ENCODE measurements around the gene OR4D10. TPM values are rescaled to one million over a fixed set of nuclear protein-coding genes. Genes with fewer than 3 reads are reported as not detected.
"Not testable (repeated sequence)": the region's sequence is repeated elsewhere in the genome, so short reads cannot be mapped to it uniquely, and the experiment has no call there.

OR4D10 gene
- polyA plus RNA-seq, 2 donors: not detected

- not testable (repeated sequence) for H3K27ac ChIP-seq (ENCODE audit: low read depth in 2 of 2, low read length in 1 of 2); H3K9me3 ChIP-seq (ENCODE audit: control insufficient read depth in 2 of 2, insufficient read depth in 1 of 2, low read depth in 1 of 2, low read length in 1 of 2); H3K36me3 ChIP-seq (ENCODE audit: control insufficient read depth in 2 of 2, insufficient read depth in 2 of 2, low read length in 1 of 2); H3K4me1 ChIP-seq (ENCODE audit: control insufficient read depth in 2 of 2, insufficient read depth in 2 of 2, low read length in 1 of 2); H3K4me3 ChIP-seq (ENCODE audit: low read depth in 1 of 2, low read length in 2 of 2); H3K27me3 ChIP-seq (ENCODE audit: control insufficient read depth in 1 of 2, insufficient read depth in 2 of 2, low read length in 2 of 2)
- WGBS, 2 donors: 57 to 64% methylated on average over 2 of the region's 2 CpGs
Observed at GRCh38 chr11:59520139-59520538, 47.0 kb downstream of the OR4D10 start.

- no peaks in the 10 kb centered on the region for H3K4me1 ChIP-seq (ENCODE audit: control insufficient read depth in 2 of 2, insufficient read depth in 2 of 2, low read length in 1 of 2)
- 80% methylated on average over 5 of the region's 5 CpGs for WGBS, 2 donors
- H3K9me3 ChIP-seq (ENCODE audit: control insufficient read depth in 2 of 2, insufficient read depth in 1 of 2, low read depth in 1 of 2, low read length in 1 of 2): no peaks in the 10 kb centered on the region
- no peaks in the 10 kb centered on the region for H3K27me3 ChIP-seq (ENCODE audit: control insufficient read depth in 1 of 2, insufficient read depth in 2 of 2, low read length in 2 of 2)
- H3K36me3 ChIP-seq (ENCODE audit: control insufficient read depth in 2 of 2, insufficient read depth in 2 of 2, low read length in 1 of 2): no peaks in the 10 kb centered on the region
- no peak overlapping the region for H3K4me3 ChIP-seq (ENCODE audit: low read depth in 1 of 2, low read length in 2 of 2)
- no peak overlapping the region for H3K27ac ChIP-seq (ENCODE audit: low read depth in 2 of 2, low read length in 1 of 2)
Observed at GRCh38 chr11:59520741-59521140, 47.6 kb downstream of the OR4D10 start.

GRCh38 chr11:59523541-59523940 is 50.4 kb downstream of the OR4D10 start:
- 13 to 20% methylated on average over 1 of the region's 1 CpG for WGBS, 2 donors
- no peak overlapping the region for H3K27ac ChIP-seq (ENCODE audit: low read depth in 2 of 2, low read length in 1 of 2)
- H3K4me3 ChIP-seq (ENCODE audit: low read depth in 1 of 2, low read length in 2 of 2): no peak overlapping the region
- H3K9me3 ChIP-seq (ENCODE audit: control insufficient read depth in 2 of 2, insufficient read depth in 1 of 2, low read depth in 1 of 2, low read length in 1 of 2): no peaks in the 10 kb centered on the region
- no peaks in the 10 kb centered on the region for H3K27me3 ChIP-seq (ENCODE audit: control insufficient read depth in 1 of 2, insufficient read depth in 2 of 2, low read length in 2 of 2)
- no peaks in the 10 kb centered on the region for H3K36me3 ChIP-seq (ENCODE audit: control insufficient read depth in 2 of 2, insufficient read depth in 2 of 2, low read length in 1 of 2)
- no peaks in the 10 kb centered on the region for H3K4me1 ChIP-seq (ENCODE audit: control insufficient read depth in 2 of 2, insufficient read depth in 2 of 2, low read length in 1 of 2)

GRCh38 chr11:59528711-59529110 is 55.6 kb downstream of the OR4D10 start:
- Histone ChIP-seq H3K9me3 (ENCODE audit: control insufficient read depth in 2 of 2, insufficient read depth in 1 of 2, low read depth in 1 of 2, low read length in 1 of 2) (no peaks in the 10 kb centered on the region), H3K36me3 (ENCODE audit: control insufficient read depth in 2 of 2, insufficient read depth in 2 of 2, low read length in 1 of 2) (no peaks in the 10 kb centered on the region), H3K4me3 (ENCODE audit: low read depth in 1 of 2, low read length in 2 of 2) (no peak overlapping the region), H3K27me3 (ENCODE audit: control insufficient read depth in 1 of 2, insufficient read depth in 2 of 2, low read length in 2 of 2) (no peaks in the 10 kb centered on the region), H3K27ac (ENCODE audit: low read depth in 2 of 2, low read length in 1 of 2) (no peak overlapping the region), H3K4me1 (ENCODE audit: control insufficient read depth in 2 of 2, insufficient read depth in 2 of 2, low read length in 1 of 2) (no peaks in the 10 kb centered on the region)
- WGBS, 2 donors: 56% methylated on average over 7 of the region's 7 CpGs

Other genes with a start within 250 kb of the OR4D10 start
- not detected for gene OR5AN1, start 114.4 kb upstream of the OR4D10 start, polyA plus RNA-seq
- not detected for gene OR5A2, start 46.9 kb upstream of the OR4D10 start, polyA plus RNA-seq
- gene OR5A1, start 36.8 kb upstream of the OR4D10 start, polyA plus RNA-seq: not detected
- not detected for gene OR4D6, start 16.4 kb upstream of the OR4D10 start, polyA plus RNA-seq
- gene OR4D11, start 30.3 kb downstream of the OR4D10 start, polyA plus RNA-seq: not detected
- not detected for gene OR4D9, start 38.2 kb downstream of the OR4D10 start, polyA plus RNA-seq
- gene OSBP, start 142.5 kb downstream of the OR4D10 start, polyA plus RNA-seq: 10 to 100 TPM in 1 of 2 donors, 1 to 10 TPM in 1; 7.5 to 13.6 TPM
- 10 to 100 TPM in 1 of 2 donors, 1 to 10 TPM in 1; 7.3 to 12.6 TPM for gene PATL1, start 195.7 kb downstream of the OR4D10 start, polyA plus RNA-seq
- gene OR10V1, start 240.5 kb downstream of the OR4D10 start, polyA plus RNA-seq: not detected

All from esophagus (tissue), 2 donors.